Colonic mucosa (tissue), 4 donors: Measurements from ENCODE around the gene TMEM175. TPM values are rescaled to one million over a fixed set of nuclear protein-coding genes. Genes with fewer than 3 reads are reported as not detected.

ENCODE experiments used
- DNase-seq: peaks from one replicate; pipeline ENCODE4 v3.0.0-alpha.2; 2020
- H3K27ac ChIP-seq: fragments of 200-600 bp; one replicate; pipeline ENCODE4 v1.8.0; 2021
- H3K27me3 ChIP-seq: fragments of 200-600 bp; one replicate; pipeline ENCODE4 v1.8.0; 2021
- H3K36me3 ChIP-seq: fragments of 200-600 bp; one replicate; pipeline ENCODE4 v1.8.0; 2021
- H3K4me1 ChIP-seq: fragments of 200-600 bp; one replicate; pipeline ENCODE4 v1.8.0; 2021; ENCODE audit warnings: mild to moderate bottlenecking
- H3K4me3 ChIP-seq: fragments of 200-600 bp; one replicate; pipeline ENCODE4 v1.8.0; 2021
- H3K9ac ChIP-seq, 2 donors: one replicate each; pipeline ENCODE4 v1.7.0; 2013; ENCODE audit warnings: control low read depth in 2 of 2, low read depth in 2 of 2, low read length in 2 of 2
- H3K9me3 ChIP-seq: fragments of 200-600 bp; one replicate; pipeline ENCODE4 v1.8.0; 2021
- CTCF ChIP-seq: fragments of 200-600 bp; IDR thresholded peaks from one replicate; pipeline ENCODE4 v1.8.0; 2022; ENCODE audit warnings: antibody characterized with exemption, mild to moderate bottlenecking
- intact Hi-C: fragments of 100-400 bp; cut with DNase I; formaldehyde crosslinking; loops from one replicate; pipeline ENCODE4 v1.14.1; 2022
- total RNA-seq, 2 donors: library from RNA; stranded (reverse); fragmentation: NEBNext Ultra II Directional in 1 of 2; extraction: Animal tissue kit (Norgen Biotek cat#: 25700) in 1 of 2; gene quantifications; one replicate each; pipeline ENCODE4 v1.2.1, GENCODE V29; 2021
- donor health status: healthy.
- donor health status: DM: no; HTN: no; CAD: no.
- donor health status: DM: no; HTN: no; CAD: no.

The TMEM175 gene
- total RNA-seq, 2 donors from 2014 or later: 17.7 to 30.2 TPM

DNA sequence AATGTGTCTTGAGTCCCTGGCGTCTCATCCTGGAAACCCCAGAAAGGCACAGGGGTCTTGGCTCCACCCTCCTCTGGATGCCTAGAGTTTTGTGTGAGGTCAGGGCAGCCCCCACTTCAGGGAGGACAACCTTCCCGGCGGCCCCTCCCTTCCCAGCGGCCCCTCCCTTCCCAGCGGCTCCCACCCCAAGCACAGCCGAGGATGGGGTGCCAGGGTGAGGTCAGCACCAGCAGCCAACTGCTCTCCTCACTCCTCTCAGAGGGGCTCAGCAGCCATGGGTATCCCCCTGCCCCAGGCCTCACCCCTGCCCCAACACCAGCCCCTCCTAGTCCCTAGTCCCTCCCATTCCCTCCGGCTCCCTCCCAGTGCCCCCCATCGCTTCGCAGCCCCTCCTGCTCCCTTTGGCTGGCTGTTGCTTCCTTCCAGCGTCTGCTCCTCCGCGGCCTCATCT lies 23.7 kb downstream of the TMEM175 start:
- Histone ChIP-seq H3K9me3 (no peaks in the 10 kb centered on the region), H3K36me3 (no peaks in the 10 kb centered on the region), H3K27ac (no peak overlapping the region), H3K4me3 (no peak overlapping the region), H3K9ac (no peak overlapping the region), H3K4me1 (no peaks in the 10 kb centered on the region), H3K27me3 (no peaks in the 10 kb centered on the region)
- TF ChIP-seq CTCF: no peak
- no peak for DNase-seq
- intact Hi-C loops: no loop called here

DNA sequence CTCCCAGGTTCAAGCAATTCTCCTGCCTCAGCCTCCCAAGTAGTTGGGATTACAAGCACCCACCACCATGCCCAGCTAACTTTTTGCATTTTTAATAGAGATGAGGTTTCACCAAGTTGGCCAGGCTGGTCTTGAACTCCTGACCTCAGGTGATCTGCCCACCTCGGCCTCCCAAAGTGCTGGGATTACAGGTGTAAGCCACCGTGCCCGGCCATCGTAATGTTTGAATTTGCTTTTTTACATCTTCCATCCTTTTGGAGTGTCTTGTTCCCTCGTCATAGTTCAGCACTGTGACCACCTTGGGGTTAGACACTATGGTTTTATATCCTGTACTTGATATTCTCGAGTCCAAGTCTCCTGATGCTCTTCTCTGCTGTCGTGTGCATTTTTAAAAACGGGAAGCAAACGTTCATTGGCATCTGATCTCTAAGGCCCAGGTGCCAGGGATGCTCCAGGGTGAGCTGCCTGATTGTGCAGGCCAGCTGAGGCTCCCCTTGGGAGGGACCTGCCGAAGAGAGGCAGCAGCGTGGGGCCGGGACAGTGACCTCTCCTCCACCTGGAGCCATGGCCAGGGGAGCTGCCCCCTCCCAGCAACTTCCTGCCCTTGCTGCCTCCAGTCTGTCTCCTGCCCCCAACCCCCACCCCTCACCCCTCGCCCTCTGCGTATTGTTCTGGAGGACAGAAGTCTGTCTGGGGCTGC lies 24.4 kb downstream of the TMEM175 start:
- Histone ChIP-seq H3K27me3 (no peaks in the 10 kb centered on the region), H3K9ac (no peak overlapping the region), H3K9me3 (no peaks in the 10 kb centered on the region), H3K4me1 (no peaks in the 10 kb centered on the region), H3K27ac (no peak overlapping the region), H3K36me3 (no peaks in the 10 kb centered on the region), H3K4me3 (no peak overlapping the region)
- intact Hi-C loops: no loop called here
- DNase-seq: no peak
- no peak for TF ChIP-seq CTCF

GRCh38 chr4:957231-957580 lies 24.9 kb downstream of the TMEM175 start:
- Histone ChIP-seq H3K4me3 (no peak overlapping the region), H3K36me3 (no peaks in the 10 kb centered on the region), H3K9me3 (no peaks in the 10 kb centered on the region), H3K27ac (no peak overlapping the region), H3K9ac (no peak overlapping the region), H3K27me3 (no peaks in the 10 kb centered on the region), H3K4me1 (no peaks in the 10 kb centered on the region)
- no peak for TF ChIP-seq CTCF
- DNase-seq: no peak
- intact Hi-C loops: no loop called here

DNA sequence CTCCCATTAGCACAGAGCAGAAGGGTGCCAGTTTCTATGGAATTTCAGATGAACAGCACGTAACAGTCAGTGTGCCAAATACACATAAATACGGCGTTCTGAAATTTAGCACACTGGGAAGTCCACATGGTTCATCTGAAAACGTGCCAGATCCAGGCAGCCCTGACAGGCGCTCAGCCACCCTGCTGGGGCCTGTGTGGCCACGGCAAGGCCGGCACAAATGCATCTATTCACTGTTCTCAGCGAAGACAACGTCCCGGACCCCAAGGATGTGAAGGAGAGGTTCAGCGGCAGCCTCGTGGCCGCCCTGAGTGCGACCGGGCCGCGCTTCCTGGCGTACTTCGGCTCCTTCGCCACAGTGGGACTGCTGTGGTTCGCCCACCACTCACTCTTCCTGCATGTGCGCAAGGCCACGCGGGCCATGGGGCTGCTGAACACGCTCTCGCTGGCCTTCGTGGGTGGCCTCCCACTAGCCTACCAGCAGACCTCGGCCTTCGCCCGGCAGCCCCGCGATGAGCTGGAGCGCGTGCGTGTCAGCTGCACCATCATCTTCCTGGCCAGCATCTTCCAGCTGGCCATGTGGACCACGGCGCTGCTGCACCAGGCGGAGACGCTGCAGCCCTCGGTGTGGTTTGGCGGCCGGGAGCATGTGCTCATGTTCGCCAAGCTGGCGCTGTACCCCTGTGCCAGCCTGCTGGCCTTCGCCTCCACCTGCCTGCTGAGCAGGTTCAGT lies 25.5 kb downstream of the TMEM175 start:
- no peaks in the 10 kb centered on the region for H3K4me1 ChIP-seq
- H3K27me3 ChIP-seq: no peaks in the 10 kb centered on the region
- no peak overlapping the region for H3K27ac ChIP-seq
- no peak for DNase-seq
- TF ChIP-seq CTCF: no peak
- no peaks in the 10 kb centered on the region for H3K9me3 ChIP-seq
- no peak overlapping the region for H3K9ac ChIP-seq
- intact Hi-C loops: no loop called here
- H3K4me3 ChIP-seq: no peak overlapping the region
- H3K36me3 ChIP-seq: no peaks in the 10 kb centered on the region

- no peaks in the 10 kb centered on the region for H3K4me1 ChIP-seq
- no peak overlapping the region for H3K9ac ChIP-seq
- no peak overlapping the region for H3K4me3 ChIP-seq
- no peaks in the 10 kb centered on the region for H3K27me3 ChIP-seq
- intact Hi-C loops: no loop called here
- H3K9me3 ChIP-seq: no peaks in the 10 kb centered on the region
- no peaks in the 10 kb centered on the region for H3K36me3 ChIP-seq
- TF ChIP-seq CTCF: no peak
- no peak overlapping the region for H3K27ac ChIP-seq
- DNase-seq: no peak
These were observed 26.0 kb downstream of the TMEM175 start for GRCh38 chr4:958314-958665.
